Pancreas (tissue), 10 donors: ENCODE data around the gene ENPP3. TPM values are rescaled to one million over a fixed set of nuclear protein-coding genes. Genes with fewer than 3 reads are reported as not detected.

ENCODE experiments used
- ATAC-seq, 4 donors: fragments of 200-7000 bp; cut with Tn5 transposase; one replicate each; pipeline versions ENCODE4 v1.8.0 to v1.9.1; 2020; ENCODE audit warnings: mild to moderate bottlenecking in 4 of 4, moderate library complexity in 4 of 4
- DNase-seq, 6 donors: peaks; one replicate each; pipeline ENCODE4 v3.0.0-alpha.2; 2020
- FAIRE-seq: peaks from 2 replicates; lab custom pipeline; 2012; peaks lifted over from hg19 to GRCh38; lab: Jason Lieb, UNC
- H3K27ac ChIP-seq, 4 donors: fragments of 200-600 bp; sonication (generic); 1 replicate in 3 of 4; 2 replicates in 1 of 4; pipeline versions ENCODE4 v1.5.0 to v1.8.0; 2020
- H3K27me3 ChIP-seq, 4 donors: fragments of 200-600 bp; one replicate each; pipeline ENCODE4 v1.8.0; 2021
- H3K36me3 ChIP-seq, 3 donors: fragments of 200-600 bp; sonication (generic) in 1 of 3; one replicate each; pipeline versions ENCODE4 v1.5.0 to v1.8.0; 2020 to 2021
- H3K4me1 ChIP-seq, 3 donors: fragments of 200-600 bp; one replicate each; pipeline ENCODE4 v1.8.0; 2021
- H3K4me3 ChIP-seq, 4 donors: fragments of 200-600 bp; sonication (generic) in 2 of 4; one replicate each; pipeline versions ENCODE4 v1.5.0 to v1.8.0; 2020 to 2021
- H3K9me3 ChIP-seq, 4 donors: fragments of 200-600 bp; one replicate each; pipeline ENCODE4 v1.8.0; 2021
- WGBS, 2 donors: extraction: QIAGEN DNeasy Blood & Tissue Kit; methylation state at CpG; one replicate each; pipeline ENCODE4 v1.1.7; 2013; 5-methylcytosine and 5-hydroxymethylcytosine counted together
- intact Hi-C, 3 donors: fragments of 100-400 bp; cut with DNase I; formaldehyde crosslinking; loops; one replicate each; pipeline versions ENCODE4 v1.11.1 to v1.14.2; 2022
- polyA plus RNA-seq, 2 donors: library from polyadenylated mRNA; stranded (reverse); fragments of 200-250 nt; gene quantifications; one replicate each; pipeline ENCODE4 v1.2.3, GENCODE V29; 2013
- total RNA-seq, 6 donors: library from RNA; stranded (reverse); fragmentation: NEBNext Ultra II Directional in 4 of 6; extraction: Animal tissue kit (Norgen Biotek cat#: 25700) in 4 of 6; gene quantifications; one replicate each; pipeline versions ENCODE4 v1.2.1 to v1.2.4, GENCODE V29; 2021 to 2023
- TF ChIP-seq, protein P1 (sequence below), 4 donors: fragments of 200-600 bp; sonication (generic) in 3 of 4; IDR thresholded peaks; one replicate each; pipeline versions ENCODE4 v1.5.0 to v1.8.0; 2021; ENCODE audit warnings: antibody characterized with exemption in 4 of 4
- donor health status: healthy with polysubstance abuse.
- donor health status: DM: no; HTN: no; CAD: no; lungs with moderate emphysema.
- donor health status: DM: no; HTN: no; CAD: no.
- donor health status: control.
- donor health status: control.
- donor health status: Bipolar disorder and iron deficiency.
- donor health status: DM: yes; HTN: yes; CAD: no.
- donor health status: DM: no; HTN: no; CAD: no.
- donor health status: DM: no; HTN: no; CAD: no.
- donor health status: DM: yes; HTN: yes; CAD: no.

The ENPP3 gene
- total and polyA plus RNA-seq, 8 donors: 0.07 to 0.38 (median 0.13) TPM; not detected in 3

DNA sequence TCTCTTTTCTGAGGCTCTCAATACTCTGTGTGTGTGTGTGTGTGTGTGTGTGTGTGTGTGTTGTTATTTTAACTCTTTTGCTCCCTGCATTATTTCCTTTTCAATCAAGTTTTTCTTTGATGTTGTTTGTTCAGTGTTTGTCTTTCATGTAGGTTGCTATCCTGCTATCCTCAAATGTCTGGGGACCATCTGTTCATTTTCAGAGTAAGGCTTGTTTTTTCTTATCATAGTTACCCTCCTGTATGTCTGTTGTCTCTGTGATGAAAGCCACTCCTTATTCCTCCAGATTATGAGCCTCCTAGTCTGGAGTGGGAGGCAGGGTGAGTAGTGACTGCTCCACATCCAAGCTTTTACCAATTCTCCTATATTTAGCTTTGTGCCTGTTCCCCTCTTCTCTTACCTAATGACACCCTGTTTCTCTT lies 9.2 kb downstream of the ENPP3 start:
- H3K27me3 ChIP-seq: no peaks in the 10 kb centered on the region
- no peak for ATAC-seq
- intact Hi-C loops: no loop called here
- no peak overlapping the region for H3K4me3 ChIP-seq
- H3K4me1 ChIP-seq: peaks cover 0 to 2% (median 1%) of the 10 kb centered on the region in 3 donors
- no peak overlapping the region for H3K27ac ChIP-seq
- no peaks in the 10 kb centered on the region for H3K36me3 ChIP-seq
- DNase-seq: no peak
- no peak for FAIRE-seq
- TF ChIP-seq, protein P1, sequence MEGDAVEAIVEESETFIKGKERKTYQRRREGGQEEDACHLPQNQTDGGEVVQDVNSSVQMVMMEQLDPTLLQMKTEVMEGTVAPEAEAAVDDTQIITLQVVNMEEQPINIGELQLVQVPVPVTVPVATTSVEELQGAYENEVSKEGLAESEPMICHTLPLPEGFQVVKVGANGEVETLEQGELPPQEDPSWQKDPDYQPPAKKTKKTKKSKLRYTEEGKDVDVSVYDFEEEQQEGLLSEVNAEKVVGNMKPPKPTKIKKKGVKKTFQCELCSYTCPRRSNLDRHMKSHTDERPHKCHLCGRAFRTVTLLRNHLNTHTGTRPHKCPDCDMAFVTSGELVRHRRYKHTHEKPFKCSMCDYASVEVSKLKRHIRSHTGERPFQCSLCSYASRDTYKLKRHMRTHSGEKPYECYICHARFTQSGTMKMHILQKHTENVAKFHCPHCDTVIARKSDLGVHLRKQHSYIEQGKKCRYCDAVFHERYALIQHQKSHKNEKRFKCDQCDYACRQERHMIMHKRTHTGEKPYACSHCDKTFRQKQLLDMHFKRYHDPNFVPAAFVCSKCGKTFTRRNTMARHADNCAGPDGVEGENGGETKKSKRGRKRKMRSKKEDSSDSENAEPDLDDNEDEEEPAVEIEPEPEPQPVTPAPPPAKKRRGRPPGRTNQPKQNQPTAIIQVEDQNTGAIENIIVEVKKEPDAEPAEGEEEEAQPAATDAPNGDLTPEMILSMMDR (IDR thresholded peaks at IDR 0.05): no peak
- no peaks in the 10 kb centered on the region for H3K9me3 ChIP-seq

DNA sequence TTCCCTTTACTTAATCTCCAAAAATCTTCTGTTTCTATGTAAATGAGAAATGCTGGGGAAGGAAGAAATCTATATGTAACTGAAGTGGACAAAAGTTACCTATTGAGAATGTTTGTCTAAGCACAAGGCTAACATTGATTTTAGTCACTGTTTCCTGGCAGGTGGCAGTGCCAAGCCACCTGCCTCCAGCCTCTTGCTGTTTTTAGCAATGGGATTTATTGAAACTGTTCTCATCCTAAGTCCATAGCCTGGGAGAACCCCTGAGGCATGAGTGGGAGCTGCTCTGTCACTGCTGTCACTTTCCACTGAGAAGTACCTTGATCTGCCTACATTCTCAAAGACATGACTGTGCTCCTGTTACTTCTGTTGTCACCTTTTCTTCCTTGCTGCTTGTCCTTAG lies 14.7 kb downstream of the ENPP3 start:
- peak in 3 of 6 donors; percentile 13 to 20 (median 20) for DNase-seq
- ATAC-seq: peak; percentile 78 to 94 (median 92)
- intact Hi-C loops: no loop called here

DNA sequence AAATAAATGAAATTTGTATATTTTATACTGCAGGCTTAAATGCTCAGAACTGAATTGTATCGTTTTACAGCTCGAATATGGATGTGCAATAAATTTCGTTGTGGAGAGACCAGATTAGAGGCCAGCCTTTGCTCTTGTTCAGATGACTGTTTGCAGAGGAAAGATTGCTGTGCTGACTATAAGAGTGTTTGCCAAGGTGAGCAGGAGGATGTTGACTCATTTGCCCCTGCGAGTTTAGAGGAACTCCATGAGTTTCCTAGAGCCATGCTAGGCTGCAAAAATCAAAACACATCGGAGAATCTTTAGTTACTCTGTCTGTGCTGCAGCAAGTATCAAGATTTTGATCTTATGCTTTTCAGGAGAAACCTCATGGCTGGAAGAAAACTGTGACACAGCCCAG lies 15.4 kb downstream of the ENPP3 start:
- WGBS, 2 donors: 29 to 35% methylated on average over 5 of the region's 5 CpGs
- ATAC-seq: peak; percentile 62 to 85 (median 76)

More for the DNA sequence above, 14.7 kb downstream of the ENPP3 start:
- H3K27me3 ChIP-seq: no peaks in the 10 kb centered on the region
- no peak overlapping the region for H3K4me3 ChIP-seq
- no peaks in the 10 kb centered on the region for H3K36me3 ChIP-seq
- peak overlapping the region in 1 of 4 donors; percentile 54 for H3K27ac ChIP-seq
- TF ChIP-seq, protein P1 (IDR thresholded peaks at IDR 0.05): no peak
- FAIRE-seq: no peak
- H3K4me1 ChIP-seq: peaks cover 15 to 18% (median 15%) of the 10 kb centered on the region in 3 donors
- H3K9me3 ChIP-seq: no peaks in the 10 kb centered on the region

DNA sequence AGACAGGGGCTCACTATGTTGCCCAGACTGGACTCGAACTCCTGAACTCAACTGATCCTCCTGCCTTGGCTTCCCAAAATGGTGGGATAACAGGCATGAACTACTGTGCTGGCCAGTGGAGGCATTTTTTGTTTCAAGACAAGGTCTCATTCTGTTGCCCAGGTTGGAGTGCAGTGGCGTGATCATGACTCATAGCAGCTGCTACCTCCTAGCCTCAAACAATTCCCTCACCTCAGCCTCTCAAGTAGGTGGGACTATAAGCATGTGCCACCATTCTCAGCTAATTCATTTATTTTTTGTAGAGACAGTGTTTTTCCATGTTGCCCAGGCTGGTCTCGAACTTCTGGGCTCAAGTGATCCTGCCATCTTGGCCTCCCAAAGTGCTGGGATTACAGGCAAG lies 17.2 kb downstream of the ENPP3 start:
- 89 to 92% methylated on average over 3 of the region's 3 CpGs for WGBS, 2 donors
- ATAC-seq: no peak
- Histone ChIP-seq H3K36me3 (no peaks in the 10 kb centered on the region), H3K4me1 (peaks cover 15 to 18% (median 15%) of the 10 kb centered on the region in 3 donors), H3K4me3 (no peak overlapping the region), H3K27ac (no peak overlapping the region), H3K9me3 (no peaks in the 10 kb centered on the region), H3K27me3 (no peaks in the 10 kb centered on the region)
- intact Hi-C loops: no loop called here
- TF ChIP-seq, protein P1 (IDR thresholded peaks at IDR 0.05): no peak
- no peak for DNase-seq
- FAIRE-seq: no peak

More for the DNA sequence above, 15.4 kb downstream of the ENPP3 start:
- intact Hi-C loops: no loop called here
- no peaks in the 10 kb centered on the region for H3K9me3 ChIP-seq
- FAIRE-seq: no peak
- H3K27ac ChIP-seq: no peak overlapping the region
- no peak overlapping the region for H3K4me3 ChIP-seq
- peaks cover 15 to 18% (median 15%) of the 10 kb centered on the region in 3 donors for H3K4me1 ChIP-seq
- DNase-seq: no peak
- no peaks in the 10 kb centered on the region for H3K36me3 ChIP-seq
- TF ChIP-seq, protein P1 (IDR thresholded peaks at IDR 0.05): no peak
- H3K27me3 ChIP-seq: no peaks in the 10 kb centered on the region

DNA sequence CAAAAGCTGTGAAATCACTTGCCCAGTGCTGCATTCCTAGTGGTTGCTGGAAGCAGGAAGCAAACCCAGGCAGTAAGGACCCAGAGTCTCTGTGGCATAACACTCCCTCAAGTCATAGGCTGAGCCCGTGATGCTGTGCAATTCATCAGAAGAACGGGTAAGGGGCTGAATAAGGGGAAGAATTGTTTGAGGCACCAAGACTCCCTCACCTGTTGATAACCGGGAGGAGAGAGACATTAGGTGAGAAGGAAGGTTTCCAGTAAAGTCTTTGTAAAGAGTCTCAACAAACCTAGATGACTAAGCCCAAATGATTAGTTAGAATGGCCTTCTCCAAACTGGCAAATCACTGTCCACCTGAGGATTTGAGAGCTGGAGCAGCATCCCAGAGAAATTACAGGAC lies 18.3 kb downstream of the ENPP3 start:
- WGBS, 2 donors: 84 to 96% methylated on average over 3 of the region's 3 CpGs
- H3K27me3 ChIP-seq: no peaks in the 10 kb centered on the region
- ATAC-seq (no peak), DNase-seq (no peak), FAIRE-seq (no peak)
- intact Hi-C loops: no loop called here
- peaks cover 15 to 18% (median 15%) of the 10 kb centered on the region in 3 donors for H3K4me1 ChIP-seq
- TF ChIP-seq, protein P1 (IDR thresholded peaks at IDR 0.05): no peak
- H3K27ac ChIP-seq: no peak overlapping the region
- no peaks in the 10 kb centered on the region for H3K9me3 ChIP-seq
- H3K36me3 ChIP-seq: no peaks in the 10 kb centered on the region
- no peak overlapping the region for H3K4me3 ChIP-seq
